Endothelial cell (in vitro differentiated cells): ENCODE results near the gene GNL3. TPM values are rescaled to one million over a fixed set of nuclear protein-coding genes. Genes with fewer than 3 reads are reported as not detected.
A peak's percentile ranks its signal among the peaks of the same experiment; 100 is the strongest.

Experiments used
- DNase-seq: peaks from one replicate; pipeline ENCODE4 v3.0.0; 2021; ENCODE audit warnings: low spot score
- H3K27ac Mint-ChIP-seq: one replicate; pipeline ENCODE4 v1.8.0; 2021; ENCODE audit warnings: mixed read lengths, inconsistent platforms; ENCODE audit not compliant: unreplicated experiment
- H3K27me3 Mint-ChIP-seq: one replicate; pipeline ENCODE4 v1.8.0; 2021; ENCODE audit warnings: mild to moderate bottlenecking, moderate library complexity, mixed read lengths, inconsistent platforms; ENCODE audit not compliant: unreplicated experiment
- H3K36me3 Mint-ChIP-seq: one replicate; pipeline ENCODE4 v1.8.0; 2021; ENCODE audit warnings: mild to moderate bottlenecking, low read depth, mixed read lengths, inconsistent platforms; ENCODE audit not compliant: unreplicated experiment
- H3K4me1 Mint-ChIP-seq: one replicate; pipeline ENCODE4 v1.8.0; 2021; ENCODE audit warnings: mild to moderate bottlenecking, mixed read lengths, inconsistent platforms; ENCODE audit not compliant: unreplicated experiment
- H3K4me3 Mint-ChIP-seq: one replicate; pipeline ENCODE4 v1.8.0; 2021; ENCODE audit warnings: mild to moderate bottlenecking, mixed read lengths, inconsistent platforms; ENCODE audit not compliant: unreplicated experiment
- H3K9me3 Mint-ChIP-seq: one replicate; pipeline ENCODE4 v1.8.0; 2021; ENCODE audit warnings: mixed read lengths, inconsistent platforms; ENCODE audit not compliant: unreplicated experiment
- CTCF ChIP-seq: fragments of 200-600 bp; sonication (generic); IDR thresholded peaks from one replicate; pipeline ENCODE4 v1.5.0; 2021; ENCODE audit warnings: antibody characterized with exemption; ENCODE audit not compliant: unreplicated experiment
- total RNA-seq: library from RNA; stranded (reverse); fragmentation: NEBNext Ultra II Directional; extraction: Animal tissue kit (Norgen Biotek cat#: 25700); gene quantifications from one replicate; pipeline ENCODE4 v1.2.1, GENCODE V29; 2021; ENCODE audit not compliant: unreplicated experiment

Gene GNL3
- total RNA-seq, 1 donor from 2014 or later: 50.0 TPM

- peaks cover 19% of the 10 kb centered on the region for H3K4me1 Mint-ChIP-seq
- H3K36me3 Mint-ChIP-seq: peaks cover 27% of the 10 kb centered on the region
- no peaks in the 10 kb centered on the region for H3K9me3 Mint-ChIP-seq
- peaks cover 5% of the 10 kb centered on the region for H3K27me3 Mint-ChIP-seq
- peak overlapping the region; percentile 94 for H3K27ac Mint-ChIP-seq
- DNase-seq: peak; percentile 70
- no peak for TF ChIP-seq CTCF
- peak overlapping the region; percentile 94 for H3K4me3 Mint-ChIP-seq
These were observed 535 bp upstream of the GNL3 start for GRCh38 chr3:52685285-52685708.

- peaks cover 37% of the 10 kb centered on the region for H3K36me3 Mint-ChIP-seq
- H3K9me3 Mint-ChIP-seq: no peaks in the 10 kb centered on the region
- DNase-seq: no peak
- no peak for TF ChIP-seq CTCF
- peaks cover 5% of the 10 kb centered on the region for H3K27me3 Mint-ChIP-seq
- no peak overlapping the region for H3K27ac Mint-ChIP-seq
- H3K4me1 Mint-ChIP-seq: peaks cover 16% of the 10 kb centered on the region
- H3K4me3 Mint-ChIP-seq: no peak overlapping the region
These were observed 2.4 kb downstream of the GNL3 start for GRCh38 chr3:52688266-52688665.

GRCh38 chr3:52689151-52689550 is 3.3 kb downstream of the GNL3 start:
- H3K27ac Mint-ChIP-seq: peak overlapping the region; percentile 11
- H3K4me1 Mint-ChIP-seq: peaks cover 16% of the 10 kb centered on the region
- no peak for TF ChIP-seq CTCF

GRCh38 chr3:52690560-52690959 is 4.7 kb downstream of the GNL3 start:
- peaks cover 2% of the 10 kb centered on the region for H3K27me3 Mint-ChIP-seq
- H3K4me1 Mint-ChIP-seq: peaks cover 11% of the 10 kb centered on the region
- no peak for TF ChIP-seq CTCF
- no peak for DNase-seq
- peak overlapping the region; percentile 52 for H3K4me3 Mint-ChIP-seq
- no peaks in the 10 kb centered on the region for H3K9me3 Mint-ChIP-seq
- H3K27ac Mint-ChIP-seq: peak overlapping the region; percentile 16
- H3K36me3 Mint-ChIP-seq: peaks cover 50% of the 10 kb centered on the region

More at GRCh38 chr3:52689151-52689550, 3.3 kb downstream of the GNL3 start:
- H3K27me3 Mint-ChIP-seq: peaks cover 5% of the 10 kb centered on the region
- H3K4me3 Mint-ChIP-seq: peak overlapping the region; percentile 45
- DNase-seq: no peak
- no peaks in the 10 kb centered on the region for H3K9me3 Mint-ChIP-seq
- peaks cover 42% of the 10 kb centered on the region for H3K36me3 Mint-ChIP-seq

GRCh38 chr3:52693071-52693470 is 7.2 kb downstream of the GNL3 start:
- no peak for DNase-seq
- Mint-ChIP-seq H3K4me3 (peak overlapping the region; percentile 72), H3K9me3 (no peaks in the 10 kb centered on the region), H3K27ac (no peak overlapping the region), H3K36me3 (peaks cover 59% of the 10 kb centered on the region), H3K4me1 (no peaks in the 10 kb centered on the region), H3K27me3 (peaks cover 2% of the 10 kb centered on the region)
- TF ChIP-seq CTCF: no peak
